Caco-2 (cell line): ENCODE measurements around the gene ALG9. TPM values are rescaled to one million over a fixed set of nuclear protein-coding genes. Genes with fewer than 3 reads are reported as not detected.

ENCODE experiments used
- BruUV-seq: library from RNA; stranded (reverse); fragments of 400-500 nt; replicated peaks from 2 replicates; lab custom pipeline; 2021; lab: Mats Ljungman, UMichigan
- CTCF ChIA-PET: fragments of 300-600 bp; sonication (Branson Sonifier 250); formaldehyde crosslinking; loops from one replicate; lab custom pipeline; 2022; ENCODE audit warnings: antibody characterized with exemption; lab: Charles Lee
- POLR2A ChIA-PET: fragments of 300-600 bp; sonication (Branson Sonifier 250); formaldehyde crosslinking; loops from one replicate; lab custom pipeline; 2022; ENCODE audit warnings: antibody characterized with exemption; lab: Charles Lee
- DNase-seq, 2 experiments: peaks; one replicate each; pipeline versions ENCODE4 v3.0.0 to v3.0.0-alpha.2; 2020 to 2022
- H3K27me3 ChIP-seq: replicated peaks from 2 replicates; pipeline ENCODE4 v1.6.0; 2011; ENCODE audit warnings: low read length; ENCODE audit not compliant: control insufficient read depth, insufficient read depth
- H3K36me3 ChIP-seq: 2 replicates; pipeline ENCODE4 v1.5.1; 2011; ENCODE audit warnings: low read length; ENCODE audit not compliant: control insufficient read depth, insufficient read depth
- H3K4me1 ChIP-seq: fragments of 250-450 bp; sonication (Bioruptor Pico); 2 replicates; pipeline ENCODE4 v1.5.1; 2020; ENCODE audit warnings: mild to moderate bottlenecking
- H3K4me3 ChIP-seq: 2 replicates; pipeline ENCODE4 v1.5.1; 2011; ENCODE audit warnings: low read depth, mild to moderate bottlenecking, control low read depth, low read length
- H3K9me3 ChIP-seq: fragments of 250-450 bp; sonication (Bioruptor Pico); 2 replicates; pipeline ENCODE4 v1.5.1; 2020; ENCODE audit warnings: mild to moderate bottlenecking, moderate library complexity
- H3K27ac Mint-ChIP-seq: one replicate; pipeline ENCODE4 v1.8.0; 2022; ENCODE audit warnings: mixed read lengths; ENCODE audit not compliant: unreplicated experiment
- H3K27me3 Mint-ChIP-seq: one replicate; pipeline ENCODE4 v1.8.0; 2022; ENCODE audit warnings: mixed read lengths; ENCODE audit not compliant: insufficient read depth, unreplicated experiment
- H3K36me3 Mint-ChIP-seq: one replicate; pipeline ENCODE4 v1.8.0; 2022; ENCODE audit warnings: mild to moderate bottlenecking, mixed read lengths; ENCODE audit not compliant: insufficient read depth, unreplicated experiment
- H3K4me1 Mint-ChIP-seq: one replicate; pipeline ENCODE4 v1.8.0; 2022; ENCODE audit warnings: low read depth, mixed read lengths; ENCODE audit not compliant: unreplicated experiment
- H3K4me3 Mint-ChIP-seq: one replicate; pipeline ENCODE4 v1.8.0; 2022; ENCODE audit warnings: mild to moderate bottlenecking, moderate library complexity, mixed read lengths; ENCODE audit not compliant: unreplicated experiment
- H3K9me3 Mint-ChIP-seq: one replicate; pipeline ENCODE4 v1.8.0; 2022; ENCODE audit warnings: mixed read lengths; ENCODE audit not compliant: unreplicated experiment
- intact Hi-C: fragments of 100-400 bp; cut with micrococcal nuclease; formaldehyde crosslinking; loops from one replicate; pipeline ENCODE4 v1.10.0; 2022; ENCODE audit not compliant: unreplicated experiment
- total RNA-seq: library from RNA; stranded (reverse); gene quantifications from 2 replicates; pipeline ENCODE4 v1.2.3, GENCODE V29; 2022
- TF ChIP-seq, protein P1 (sequence below), 2 experiments: fragments of 200-600 bp in 1 of 2; IDR thresholded peaks; 1 replicate in 1 of 2; 2 replicates in 1 of 2; pipeline versions ENCODE4 v1.5.1 to v1.8.0; 2011 to 2022; ENCODE audit warnings: antibody characterized with exemption in 1 of 2, control low read depth in 1 of 2, inconsistent platforms in 1 of 2, low read depth in 1 of 2, low read length in 1 of 2, mild to moderate bottlenecking in 1 of 2, moderate library complexity in 1 of 2; ENCODE audit not compliant: insufficient read depth in 1 of 2, severe bottlenecking in 1 of 2, unreplicated experiment in 1 of 2

Gene ALG9
- total RNA-seq, 1 experiment from 2014 or later, result 57.4 TPM

GRCh38 chr11:111741751-111742150, 129.6 kb downstream of the ALG9 start:
- intact Hi-C loops, result no loop called here
- BruUV-seq, result no TSS peak
- H3K4me1 Mint-ChIP-seq, result peaks cover 13% of the 10 kb centered on the region
- H3K4me3 Mint-ChIP-seq, result no peak overlapping the region
- Histone ChIP-seq H3K36me3 (peaks cover 5% of the 10 kb centered on the region), H3K4me1 (peaks cover 13% of the 10 kb centered on the region), H3K9me3 (no peaks in the 10 kb centered on the region), H3K27me3 (no peaks in the 10 kb centered on the region), H3K4me3 (no peak overlapping the region)
- DNase-seq, result no peak
- POLR2A ChIA-PET, result no interaction called here
- CTCF ChIA-PET, result no interaction called here
- TF ChIP-seq, protein P1, sequence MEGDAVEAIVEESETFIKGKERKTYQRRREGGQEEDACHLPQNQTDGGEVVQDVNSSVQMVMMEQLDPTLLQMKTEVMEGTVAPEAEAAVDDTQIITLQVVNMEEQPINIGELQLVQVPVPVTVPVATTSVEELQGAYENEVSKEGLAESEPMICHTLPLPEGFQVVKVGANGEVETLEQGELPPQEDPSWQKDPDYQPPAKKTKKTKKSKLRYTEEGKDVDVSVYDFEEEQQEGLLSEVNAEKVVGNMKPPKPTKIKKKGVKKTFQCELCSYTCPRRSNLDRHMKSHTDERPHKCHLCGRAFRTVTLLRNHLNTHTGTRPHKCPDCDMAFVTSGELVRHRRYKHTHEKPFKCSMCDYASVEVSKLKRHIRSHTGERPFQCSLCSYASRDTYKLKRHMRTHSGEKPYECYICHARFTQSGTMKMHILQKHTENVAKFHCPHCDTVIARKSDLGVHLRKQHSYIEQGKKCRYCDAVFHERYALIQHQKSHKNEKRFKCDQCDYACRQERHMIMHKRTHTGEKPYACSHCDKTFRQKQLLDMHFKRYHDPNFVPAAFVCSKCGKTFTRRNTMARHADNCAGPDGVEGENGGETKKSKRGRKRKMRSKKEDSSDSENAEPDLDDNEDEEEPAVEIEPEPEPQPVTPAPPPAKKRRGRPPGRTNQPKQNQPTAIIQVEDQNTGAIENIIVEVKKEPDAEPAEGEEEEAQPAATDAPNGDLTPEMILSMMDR (IDR thresholded peaks at IDR 0.05; ENCODE audit: insufficient read depth in 1 of 2, low read depth in 1 of 2, low read length in 1 of 2, severe bottlenecking in 1 of 2, unreplicated experiment in 1 of 2), result no peak
- H3K27me3 Mint-ChIP-seq, result no peaks in the 10 kb centered on the region
- no peak overlapping the region for H3K27ac Mint-ChIP-seq
- H3K9me3 Mint-ChIP-seq, result no peaks in the 10 kb centered on the region
- H3K36me3 Mint-ChIP-seq, result peaks cover 71% of the 10 kb centered on the region

- Histone ChIP-seq H3K4me3 (no peak overlapping the region), H3K4me1 (peaks cover 13% of the 10 kb centered on the region), H3K27me3 (no peaks in the 10 kb centered on the region), H3K9me3 (no peaks in the 10 kb centered on the region), H3K36me3 (peaks cover 3% of the 10 kb centered on the region)
- ChIA-PET POLR2A (no interaction called here), CTCF (no interaction called here)
- no TSS peak for BruUV-seq
- H3K36me3 Mint-ChIP-seq, result peaks cover 66% of the 10 kb centered on the region
- H3K27me3 Mint-ChIP-seq, result no peaks in the 10 kb centered on the region
- no peaks in the 10 kb centered on the region for H3K9me3 Mint-ChIP-seq
- H3K4me1 Mint-ChIP-seq, result peaks cover 13% of the 10 kb centered on the region
- intact Hi-C loops, result loop anchor here (2.0 kb wide), 2 partner anchors 28 to 38 kb away; partner anchors contain the start of gene PPP2R1B
- H3K27ac Mint-ChIP-seq, result no peak overlapping the region
- no peak overlapping the region for H3K4me3 Mint-ChIP-seq
- no peak for DNase-seq
- TF ChIP-seq, protein P1 (IDR thresholded peaks at IDR 0.05; ENCODE audit: insufficient read depth in 1 of 2, low read depth in 1 of 2, low read length in 1 of 2, severe bottlenecking in 1 of 2, unreplicated experiment in 1 of 2), result no peak
Measured at GRCh38 chr11:111739299-111739698, 132.1 kb downstream of the ALG9 start.

GRCh38 chr11:111737444-111738210, 133.8 kb downstream of the ALG9 start:
- Histone ChIP-seq H3K36me3 (peaks cover 3% of the 10 kb centered on the region), H3K4me3 (no peak overlapping the region), H3K9me3 (no peaks in the 10 kb centered on the region), H3K4me1 (peaks cover 13% of the 10 kb centered on the region), H3K27me3 (no peaks in the 10 kb centered on the region)
- ChIA-PET CTCF (no interaction called here), POLR2A (interaction anchor here (1.1 kb wide), 1 partner anchor 114 kb away, joined by 3 read pairs; no protein-coding TSS in a partner anchor)
- intact Hi-C loops, result loop anchor here (1.0 to 2.0 kb wide), 3 partner anchors 29 to 104 kb away; partner anchors contain the start of gene PPP2R1B
- TF ChIP-seq, protein P1 (IDR thresholded peaks at IDR 0.05; ENCODE audit: insufficient read depth in 1 of 2, low read depth in 1 of 2, low read length in 1 of 2, severe bottlenecking in 1 of 2, unreplicated experiment in 1 of 2), result no peak
- DNase-seq, result no peak
- peaks cover 13% of the 10 kb centered on the region for H3K4me1 Mint-ChIP-seq
- H3K27me3 Mint-ChIP-seq, result no peaks in the 10 kb centered on the region
- H3K4me3 Mint-ChIP-seq, result no peak overlapping the region
- H3K9me3 Mint-ChIP-seq, result no peaks in the 10 kb centered on the region
- BruUV-seq, result no TSS peak
- H3K27ac Mint-ChIP-seq, result peak overlapping the region; percentile 29
- H3K36me3 Mint-ChIP-seq, result peaks cover 66% of the 10 kb centered on the region
